Neural progenitor cell (in vitro differentiated cells): Measurements from ENCODE around the gene TMSB15B.

Experiments
- CTCF ChIP-seq: fragments of 200-600 bp; sonication (generic); IDR thresholded peaks from 2 replicates; pipeline ENCODE4 v1.5.1; 2017; ENCODE audit warnings: antibody characterized with exemption, mild to moderate bottlenecking
- EZH2 ChIP-seq: fragments of 200-600 bp; sonication (generic); IDR thresholded peaks from 2 replicates; pipeline ENCODE4 v1.6.1; 2017; ENCODE audit warnings: antibody characterized with exemption, mild to moderate bottlenecking, moderate library complexity
- EZH2phosphoT487 ChIP-seq: fragments of 200-600 bp; sonication (generic); IDR thresholded peaks from 2 replicates; pipeline ENCODE4 v1.6.1; 2017; ENCODE audit warnings: antibody characterized with exemption

GRCh38 chrX:103949506-103949905, 12.9 kb upstream of the TMSB15B start:
- TF ChIP-seq CTCF (no peak), EZH2phosphoT487 (no peak), EZH2 (no peak)
